Activated CD4-positive, alpha-beta T cell treated with anti-CD3 and anti-CD28 coated beads, Interleukin-2, amount 50 U/mL, for 1 hour (primary cell): ENCODE data around the gene CHRNG.

ENCODE experiments used
- DNase-seq: peaks from one replicate; pipeline ENCODE4 v3.0.0-alpha.2; 2020

The CHRNG gene

GRCh38 chr2:232505856-232506255 is 33.6 kb upstream of the CHRNG start:
- no peak for DNase-seq

DNA sequence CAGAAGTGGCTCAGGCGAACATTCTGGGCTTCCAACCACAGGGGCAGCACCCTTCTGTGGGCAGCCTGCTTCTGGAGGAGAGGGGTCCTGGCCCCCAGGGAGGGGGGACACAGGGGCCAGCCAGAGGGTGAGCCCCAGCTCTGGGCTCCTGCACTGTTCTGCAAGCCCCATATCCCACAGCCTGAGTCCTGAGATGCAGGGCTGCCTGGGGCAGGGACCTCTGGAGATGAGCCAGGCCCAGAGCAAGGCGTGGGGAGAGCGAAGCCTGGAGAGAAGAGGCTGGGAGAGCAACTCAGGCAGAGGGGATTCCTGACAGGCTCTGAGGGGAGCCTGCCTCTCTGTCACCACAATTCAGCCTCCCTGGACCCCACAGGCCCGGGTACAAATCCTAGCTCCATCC is 32.8 kb upstream of the CHRNG start:
- DNase-seq = no peak

- no peak for DNase-seq
These were observed 31.2 kb upstream of the CHRNG start for GRCh38 chr2:232508251-232508650.

DNA sequence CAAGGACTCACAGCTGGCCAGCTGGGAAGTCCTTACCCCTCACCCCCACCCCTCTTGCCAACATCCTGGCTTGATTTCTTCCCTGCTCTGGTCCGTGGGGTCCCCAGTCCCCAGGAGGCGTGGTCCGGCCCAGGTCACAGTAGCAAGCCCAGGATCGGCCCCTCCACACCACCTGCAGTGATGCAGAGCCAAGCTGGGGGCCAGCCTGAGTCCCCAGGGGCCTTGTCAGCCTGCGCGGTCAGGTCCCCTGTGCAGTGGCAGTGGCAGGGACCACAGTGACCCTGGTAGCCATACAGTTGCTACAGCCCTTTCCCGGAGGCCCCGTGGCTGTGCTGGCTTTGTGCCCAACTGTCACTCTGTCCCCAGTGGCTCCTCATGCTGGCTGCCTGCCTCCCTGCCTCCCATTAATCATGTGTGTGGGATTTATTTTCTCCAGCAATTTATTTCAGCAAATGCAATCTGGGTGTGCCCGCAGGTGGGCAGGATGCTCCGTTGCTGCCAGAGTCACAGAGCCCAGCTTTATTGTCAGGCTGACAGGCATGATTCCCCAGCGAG is 28.1 kb upstream of the CHRNG start:
- DNase-seq = no peak

- no peak for DNase-seq
These were observed 26.9 kb upstream of the CHRNG start for GRCh38 chr2:232512602-232513001.

GRCh38 chr2:232513353-232513752 is 26.1 kb upstream of the CHRNG start:
- no peak for DNase-seq

- no peak for DNase-seq
These were observed 23.9 kb upstream of the CHRNG start for GRCh38 chr2:232515639-232516038.

DNA sequence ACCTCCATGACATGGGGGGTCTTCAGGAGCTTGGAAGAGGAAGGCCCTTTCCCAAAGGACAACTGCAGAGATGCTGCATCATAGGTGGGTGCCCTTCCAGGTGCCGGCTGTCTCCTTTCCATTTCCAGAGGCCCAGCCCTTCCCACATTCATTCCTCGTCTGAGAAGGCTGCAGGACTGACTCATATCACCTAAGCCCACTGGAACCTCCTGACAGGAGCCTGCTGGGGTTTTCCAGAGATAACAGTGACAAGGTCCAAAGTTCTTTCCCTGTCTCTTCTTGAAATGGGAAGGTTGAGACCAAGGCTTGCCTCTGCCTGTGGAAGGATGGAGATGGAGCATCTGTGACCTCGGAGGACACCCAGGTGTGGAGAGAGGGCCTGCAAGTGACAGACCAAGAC is 22.9 kb upstream of the CHRNG start:
- DNase-seq = no peak

DNA sequence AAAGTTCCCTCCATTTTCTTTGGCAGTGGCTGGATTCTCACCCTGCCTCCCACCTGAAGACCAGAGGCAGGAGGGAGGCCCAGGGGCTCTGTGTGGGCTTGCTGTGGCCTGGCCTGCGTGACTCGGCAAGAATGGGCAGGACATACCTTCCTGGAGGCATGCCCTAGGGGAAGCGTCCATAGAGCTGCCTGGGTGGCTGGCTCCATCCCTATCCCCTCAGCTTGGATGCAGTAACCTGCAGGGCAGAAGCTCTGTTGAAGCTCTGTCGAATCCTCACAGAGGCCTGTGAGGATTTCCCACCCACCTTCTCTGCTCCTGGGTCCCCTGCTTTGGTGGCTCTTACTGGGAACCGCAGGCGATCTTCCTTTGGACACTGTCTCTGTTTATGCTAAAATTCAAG is 20.6 kb upstream of the CHRNG start:
- DNase-seq = no peak

DNA sequence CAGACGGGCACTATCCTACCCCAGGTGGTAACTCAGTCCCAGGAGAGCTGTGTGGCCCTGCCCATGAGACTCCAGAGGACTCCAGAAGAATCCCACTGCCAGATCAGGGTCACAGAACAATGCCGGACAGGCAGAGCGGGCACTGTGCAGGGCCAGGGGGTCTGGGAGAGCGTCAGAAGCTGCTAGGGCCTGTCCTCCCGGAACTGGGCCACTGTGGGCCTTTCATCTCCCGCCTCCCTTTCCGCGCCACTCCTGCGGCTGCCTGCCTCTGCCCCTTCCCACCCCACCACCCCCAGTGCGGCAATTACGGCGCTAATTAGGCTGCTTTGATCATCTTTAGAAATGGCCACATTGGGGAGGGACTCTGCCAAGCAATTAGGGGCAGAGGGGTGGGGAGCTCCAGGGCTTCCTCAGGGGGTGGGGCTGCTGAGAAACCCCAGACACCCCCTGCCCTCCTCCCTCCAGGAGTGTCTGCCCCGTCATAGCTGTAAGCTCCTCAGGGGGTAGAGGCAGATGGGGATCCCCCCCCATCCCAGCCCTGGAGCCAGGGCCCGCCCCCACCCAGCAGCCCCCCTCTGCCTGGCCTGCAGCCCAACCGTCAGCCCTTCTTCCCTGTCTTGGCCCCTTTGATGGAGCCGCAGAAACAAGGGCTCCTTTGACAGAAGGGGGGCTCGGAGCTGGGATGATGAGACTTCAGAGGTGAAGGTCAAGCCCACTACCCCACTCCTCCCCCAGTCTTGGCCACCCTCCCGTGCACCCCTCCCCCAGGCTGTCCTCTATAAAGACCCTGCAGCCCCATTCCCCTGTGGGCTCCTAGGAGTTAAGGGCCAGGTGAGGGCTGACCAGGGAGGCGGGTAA is 19.7 kb upstream of the CHRNG start, which contains the start of gene PRSS56:
TSS of gene PRSS56 (plus strand) at position 808 of the 858 bp plus-strand sequence. CDS start 211 bp downstream, outside the sequence.
- no peak for DNase-seq

DNA sequence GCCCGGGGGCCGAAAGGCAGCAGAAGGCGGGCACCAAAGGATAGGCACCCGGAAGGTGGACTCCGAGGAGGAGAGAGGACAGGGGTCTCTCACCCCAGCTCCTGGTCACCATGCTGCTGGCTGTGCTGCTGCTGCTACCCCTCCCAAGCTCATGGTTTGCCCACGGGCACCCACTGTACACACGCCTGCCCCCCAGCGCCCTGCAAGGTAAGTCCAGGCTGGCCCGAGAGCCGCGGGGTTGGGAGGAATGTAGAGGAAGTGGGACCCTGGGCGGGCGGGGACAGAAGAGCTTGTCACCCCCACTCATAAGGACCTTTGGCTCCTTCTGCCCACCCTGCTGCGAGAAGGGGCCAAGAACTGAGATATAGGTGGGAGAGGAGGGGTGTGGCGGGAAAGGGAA is 19.0 kb upstream of the CHRNG start:
- DNase-seq = no peak

- DNase-seq = no peak
These were observed 18.4 kb upstream of the CHRNG start for GRCh38 chr2:232521098-232521497.

DNA sequence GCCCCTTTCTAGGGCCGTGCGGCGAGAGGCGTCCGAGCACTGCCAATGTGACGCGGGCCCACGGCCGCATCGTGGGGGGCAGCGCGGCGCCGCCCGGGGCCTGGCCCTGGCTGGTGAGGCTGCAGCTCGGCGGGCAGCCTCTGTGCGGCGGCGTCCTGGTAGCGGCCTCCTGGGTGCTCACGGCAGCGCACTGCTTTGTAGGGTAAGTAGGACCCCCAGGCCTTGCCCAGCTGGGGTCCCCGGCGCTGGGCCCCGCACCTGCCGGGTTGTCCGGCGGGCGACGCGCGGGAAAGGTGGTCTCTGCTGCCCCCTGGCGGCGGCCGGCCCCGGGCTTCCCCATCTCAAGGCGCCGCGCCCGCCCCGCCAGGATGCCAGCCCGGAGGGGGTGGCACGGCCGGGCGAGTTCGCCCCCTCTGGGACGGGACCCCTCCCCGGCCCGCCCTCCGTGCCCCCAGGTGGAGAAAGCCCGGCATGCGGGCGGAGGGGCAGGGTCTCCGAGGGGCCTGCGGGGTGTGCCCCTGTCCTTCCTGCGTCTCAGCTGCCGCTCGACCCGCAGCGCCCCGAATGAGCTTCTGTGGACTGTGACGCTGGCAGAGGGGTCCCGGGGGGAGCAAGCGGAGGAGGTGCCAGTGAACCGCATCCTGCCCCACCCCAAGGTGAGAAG is 17.4 kb upstream of the CHRNG start:
- DNase-seq = peak; percentile 70

DNA sequence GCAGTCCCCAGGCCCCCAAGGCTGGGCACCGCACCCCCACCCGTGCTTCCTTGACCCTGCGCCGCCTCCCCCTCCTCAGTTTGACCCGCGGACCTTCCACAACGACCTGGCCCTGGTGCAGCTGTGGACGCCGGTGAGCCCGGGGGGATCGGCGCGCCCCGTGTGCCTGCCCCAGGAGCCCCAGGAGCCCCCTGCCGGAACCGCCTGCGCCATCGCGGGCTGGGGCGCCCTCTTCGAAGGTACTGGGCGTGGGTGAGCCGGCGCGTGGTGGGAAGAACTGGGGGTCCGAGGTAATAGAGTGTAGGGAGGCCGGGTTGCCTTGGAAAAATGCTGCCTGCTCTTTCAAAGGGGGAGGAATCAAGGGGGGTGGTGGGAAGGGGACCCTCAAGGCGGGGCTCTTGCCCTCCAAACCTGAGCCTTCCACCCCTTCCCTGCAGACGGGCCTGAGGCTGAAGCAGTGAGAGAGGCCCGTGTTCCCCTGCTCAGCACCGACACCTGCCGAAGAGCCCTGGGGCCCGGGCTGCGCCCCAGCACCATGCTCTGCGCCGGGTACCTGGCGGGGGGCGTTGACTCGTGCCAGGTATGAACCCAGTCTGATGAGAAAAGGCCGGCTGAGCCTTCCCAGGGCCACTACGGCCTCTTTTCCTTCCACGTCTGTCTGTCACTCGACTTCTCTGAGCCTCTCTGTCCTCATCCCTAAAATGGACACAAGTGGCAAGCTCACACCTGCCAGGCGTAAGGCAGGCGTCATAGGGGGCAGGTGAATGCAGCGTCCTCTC is 16.7 kb upstream of the CHRNG start:
- DNase-seq = no peak

DNA sequence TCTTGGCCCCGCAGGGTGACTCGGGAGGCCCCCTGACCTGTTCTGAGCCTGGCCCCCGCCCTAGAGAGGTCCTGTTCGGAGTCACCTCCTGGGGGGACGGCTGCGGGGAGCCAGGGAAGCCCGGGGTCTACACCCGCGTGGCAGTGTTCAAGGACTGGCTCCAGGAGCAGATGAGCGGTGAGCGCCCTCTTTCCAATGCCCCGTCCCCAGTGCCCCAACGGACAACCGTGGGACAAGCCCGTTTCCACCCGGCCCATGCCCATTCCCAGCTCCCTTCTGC is 16.1 kb upstream of the CHRNG start:
- no peak for DNase-seq

- DNase-seq = no peak
These were observed 15.6 kb upstream of the CHRNG start for GRCh38 chr2:232523682-232524597.

DNA sequence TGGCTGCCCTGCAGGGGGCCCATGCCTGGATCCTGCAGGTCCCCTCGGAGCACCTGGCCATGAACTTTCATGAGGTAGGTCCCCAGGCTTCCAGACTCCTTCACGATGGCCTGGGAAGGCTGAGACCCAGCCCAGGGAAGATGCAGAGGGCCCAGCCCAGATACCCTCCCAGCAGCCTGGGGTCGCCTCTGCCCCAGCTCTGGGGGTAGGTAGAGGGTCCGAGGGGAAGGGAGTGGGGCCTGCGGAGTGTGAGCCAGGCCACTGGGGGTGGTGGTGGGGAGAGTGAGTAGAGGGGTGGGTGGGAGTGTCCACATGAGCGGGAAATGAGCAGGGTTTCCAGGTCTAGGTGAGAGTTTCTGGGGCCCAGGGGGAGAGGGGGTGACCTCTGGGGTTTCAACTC is 14.7 kb upstream of the CHRNG start:
- DNase-seq = no peak

- DNase-seq = no peak
These were observed 14.3 kb upstream of the CHRNG start for GRCh38 chr2:232525199-232525598.

DNA sequence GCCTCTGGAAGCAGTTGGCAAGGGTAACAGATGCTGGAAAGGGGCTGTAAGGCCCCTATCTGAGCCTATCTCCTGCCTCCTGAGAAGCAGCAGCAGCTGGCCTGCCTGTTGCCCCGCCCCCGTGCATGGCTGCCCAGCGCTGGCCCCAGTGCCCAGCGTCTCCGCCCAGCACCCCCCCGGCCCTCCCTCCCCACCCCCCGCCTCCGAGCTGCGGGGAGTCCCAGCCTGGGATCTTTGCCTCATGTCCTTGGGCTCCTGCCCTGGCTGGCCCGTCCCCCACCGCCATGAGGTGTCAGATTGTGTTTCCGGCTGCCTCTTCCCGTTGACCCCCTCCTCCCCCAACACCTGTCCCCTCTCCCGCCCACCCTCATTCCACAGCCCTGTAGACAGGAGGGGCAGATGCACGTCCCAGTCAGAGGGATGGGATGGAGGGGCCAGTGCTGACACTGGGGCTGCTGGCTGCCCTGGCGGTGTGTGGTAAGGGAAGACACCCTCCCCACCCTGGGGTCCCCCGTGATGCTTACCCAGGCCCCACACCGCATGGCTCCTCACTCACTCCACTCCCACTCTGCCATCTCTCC is 13.6 kb upstream of the CHRNG start, which contains the start of gene CHRND:
TSS of gene CHRND (plus strand) at position 370 of the 581 bp plus-strand sequence. CDS start at position 426, 56 bp downstream.
- no peak for DNase-seq

DNA sequence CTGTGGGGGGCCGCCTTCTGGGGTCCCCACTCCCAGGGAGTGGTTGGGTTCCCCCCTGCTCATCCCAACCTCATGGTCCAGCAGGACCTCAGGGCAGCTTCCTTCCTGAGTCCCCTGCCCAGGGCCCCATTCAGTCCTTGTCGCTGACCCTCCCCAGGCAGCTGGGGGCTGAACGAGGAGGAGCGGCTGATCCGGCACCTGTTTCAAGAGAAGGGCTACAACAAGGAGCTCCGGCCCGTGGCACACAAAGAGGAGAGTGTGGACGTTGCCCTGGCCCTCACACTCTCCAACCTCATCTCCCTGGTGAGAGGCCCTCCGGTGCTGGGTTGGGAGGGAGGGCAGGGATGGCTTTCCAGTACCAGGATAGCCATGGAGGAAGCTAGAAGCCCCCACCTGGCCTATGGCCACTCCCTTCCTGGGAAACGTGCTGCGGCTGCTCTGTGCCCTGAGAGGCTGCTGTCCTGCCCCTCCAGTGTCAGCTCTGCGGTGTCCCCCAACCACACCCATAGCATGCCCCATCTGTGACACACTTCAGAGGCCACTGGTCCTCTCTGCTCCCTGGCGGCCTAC is 13.0 kb upstream of the CHRNG start:
- no peak for DNase-seq

DNA sequence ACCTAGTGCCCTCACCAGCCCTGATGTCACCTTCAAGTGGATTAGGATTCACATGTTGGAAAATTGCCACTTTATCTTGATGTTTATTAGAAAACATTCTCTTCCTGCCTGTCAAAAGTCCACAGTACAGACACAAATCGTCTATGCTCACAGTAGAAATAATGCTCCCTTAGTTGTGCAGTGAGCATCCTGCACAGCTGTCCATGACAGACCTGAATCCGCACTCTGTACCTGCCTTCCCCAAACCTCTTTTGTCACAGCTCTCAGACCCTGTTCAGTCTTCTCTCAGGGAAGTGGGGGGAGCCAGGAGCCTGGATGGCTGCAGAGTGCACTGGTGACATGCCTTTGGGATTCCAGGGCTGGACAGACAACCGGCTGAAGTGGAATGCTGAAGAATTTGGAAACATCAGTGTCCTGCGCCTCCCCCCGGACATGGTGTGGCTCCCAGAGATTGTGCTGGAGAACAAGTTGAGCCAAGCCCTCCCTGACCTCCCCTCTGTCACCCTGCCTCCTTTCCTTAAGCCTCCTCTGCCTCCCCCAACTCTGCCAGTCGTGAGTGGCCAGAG is 11.5 kb upstream of the CHRNG start:
- no peak for DNase-seq
